HG02678 (cell line): ENCODE measurements around the gene IFIT1B.
"Not testable (repeated sequence)": the region's sequence is repeated elsewhere in the genome, so short reads cannot be mapped to it uniquely, and the experiment has no call there.

Source experiments
- ATAC-seq: cut with Tn5 transposase; IDR thresholded peaks from one replicate; pipeline ENCODE4 v1.9.1; 2021; ENCODE audit warnings: mild to moderate bottlenecking, moderate library complexity; ENCODE audit not compliant: unreplicated experiment

Gene IFIT1B

DNA sequence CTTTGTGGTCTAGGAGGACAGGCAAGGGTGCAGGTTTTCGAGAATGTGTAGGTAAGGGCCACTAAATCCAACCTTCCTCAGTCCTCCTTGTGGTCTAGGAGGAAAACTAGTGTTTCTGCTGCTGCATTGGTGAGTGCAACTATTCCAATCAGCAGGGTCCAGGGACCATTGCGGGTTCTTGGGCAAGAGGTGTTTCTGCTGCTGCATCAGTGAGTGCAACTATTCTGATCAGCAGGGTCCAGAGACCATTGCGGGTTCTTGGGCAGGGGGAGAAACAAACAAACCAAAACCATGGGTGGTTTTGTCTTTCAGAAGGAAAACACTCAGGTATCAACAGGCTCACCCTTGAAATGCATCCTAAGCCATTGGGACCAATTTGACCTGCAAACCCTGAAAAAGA lies 29.9 kb downstream of the IFIT1B start:
- ATAC-seq = not testable (repeated sequence)

DNA sequence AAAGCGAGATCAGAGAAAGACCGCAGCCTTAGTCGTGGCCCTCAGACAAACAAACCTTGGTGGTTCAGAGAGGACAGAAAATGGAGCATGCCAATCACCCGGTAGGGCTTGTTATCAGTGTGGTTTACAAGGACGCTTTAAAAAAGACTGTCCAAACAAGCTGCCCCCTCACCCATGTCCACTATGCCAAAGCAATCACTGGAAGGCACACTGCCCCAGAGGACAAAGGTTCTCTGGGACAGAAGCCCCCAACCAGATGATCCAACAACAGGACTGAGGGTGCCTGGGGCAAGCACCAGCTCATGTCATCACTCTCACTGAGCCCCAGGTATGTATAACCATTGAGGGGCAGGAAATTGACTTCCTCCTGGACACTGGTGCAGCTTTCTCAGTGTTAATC lies 31.4 kb downstream of the IFIT1B start:
- not testable (repeated sequence) for ATAC-seq

DNA sequence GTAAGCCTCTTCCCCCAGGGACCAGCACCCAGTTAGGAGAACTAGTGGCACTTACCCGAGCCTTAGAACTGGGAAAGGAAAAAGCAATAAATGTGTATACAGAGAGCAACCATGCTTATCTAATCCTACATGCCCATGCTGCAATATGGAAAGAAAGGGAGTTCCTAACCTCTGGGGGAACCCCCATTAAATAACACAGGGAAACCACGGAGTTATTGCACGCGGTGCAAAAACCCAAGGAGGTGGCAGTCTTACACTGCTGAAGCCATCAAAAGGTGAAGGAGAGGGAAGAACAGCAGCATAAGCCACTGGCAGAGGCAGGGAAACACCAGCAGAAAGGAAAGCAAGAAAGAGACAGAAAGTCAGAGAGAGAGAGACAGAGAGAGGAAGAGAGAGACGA lies 32.7 kb downstream of the IFIT1B start:
- not testable (repeated sequence) for ATAC-seq

DNA sequence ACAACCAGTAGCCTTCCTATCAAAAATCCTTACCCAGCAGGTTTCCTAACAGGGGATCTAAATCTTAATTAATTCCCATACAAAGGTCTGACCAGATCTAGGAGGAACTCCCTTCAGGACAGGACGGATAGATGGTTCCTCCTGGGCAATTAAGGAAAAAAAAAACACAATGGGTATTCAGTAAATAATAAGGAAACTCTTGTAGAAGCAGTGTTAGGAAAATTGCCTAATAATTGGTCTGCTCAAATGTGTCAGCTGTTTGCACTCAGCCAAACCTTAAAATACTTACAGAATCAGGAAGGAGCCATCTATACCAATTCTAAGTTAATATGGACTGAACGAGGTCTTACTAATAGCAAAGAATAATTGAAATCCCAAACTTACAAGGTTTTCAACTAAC lies 33.3 kb downstream of the IFIT1B start:
- not testable (repeated sequence) for ATAC-seq

DNA sequence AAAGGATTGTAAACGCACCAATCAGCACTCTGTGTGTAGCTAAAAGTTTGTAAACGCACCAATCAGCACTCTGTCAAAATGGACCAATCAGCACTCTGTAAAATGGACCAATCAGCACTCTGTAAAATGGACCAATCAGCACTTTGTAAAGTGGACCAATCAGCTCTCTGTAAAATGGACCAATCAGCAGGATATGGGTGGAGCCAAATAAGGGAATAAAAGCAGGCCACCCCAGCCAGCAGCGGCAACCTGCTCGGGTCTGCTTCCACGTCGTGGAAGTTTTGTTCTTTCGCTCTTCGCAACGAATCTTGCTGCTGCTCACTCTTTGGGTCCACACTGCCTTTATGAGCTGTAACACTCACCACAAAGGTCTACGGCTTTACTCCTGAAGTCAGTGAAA lies 34.4 kb downstream of the IFIT1B start:
- ATAC-seq = not testable (repeated sequence)

DNA sequence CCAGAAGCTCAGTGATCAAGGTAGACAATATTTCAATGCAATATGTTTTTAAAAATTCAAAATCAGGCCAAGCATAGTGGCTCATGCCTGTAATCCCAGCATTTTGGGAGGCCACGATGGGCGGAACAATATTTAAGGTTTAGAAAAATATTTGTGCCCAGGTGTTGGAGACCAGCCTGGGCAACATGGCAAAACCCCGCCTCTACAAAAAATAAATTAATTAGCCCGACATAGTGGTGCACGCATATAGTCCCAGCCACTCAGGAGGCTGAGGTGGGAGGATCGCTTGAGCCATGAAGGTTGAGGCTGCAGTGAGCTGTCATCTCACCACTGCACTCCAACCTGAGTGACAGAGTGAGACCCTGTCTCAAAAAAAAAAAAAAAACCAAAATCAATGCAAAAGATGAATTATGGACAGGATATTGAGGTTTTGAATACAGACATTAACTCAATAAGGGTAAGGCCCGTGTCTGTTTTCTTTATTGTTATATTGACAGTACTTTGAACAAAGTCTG lies 35.6 kb downstream of the IFIT1B start:
- ATAC-seq = no peak

DNA sequence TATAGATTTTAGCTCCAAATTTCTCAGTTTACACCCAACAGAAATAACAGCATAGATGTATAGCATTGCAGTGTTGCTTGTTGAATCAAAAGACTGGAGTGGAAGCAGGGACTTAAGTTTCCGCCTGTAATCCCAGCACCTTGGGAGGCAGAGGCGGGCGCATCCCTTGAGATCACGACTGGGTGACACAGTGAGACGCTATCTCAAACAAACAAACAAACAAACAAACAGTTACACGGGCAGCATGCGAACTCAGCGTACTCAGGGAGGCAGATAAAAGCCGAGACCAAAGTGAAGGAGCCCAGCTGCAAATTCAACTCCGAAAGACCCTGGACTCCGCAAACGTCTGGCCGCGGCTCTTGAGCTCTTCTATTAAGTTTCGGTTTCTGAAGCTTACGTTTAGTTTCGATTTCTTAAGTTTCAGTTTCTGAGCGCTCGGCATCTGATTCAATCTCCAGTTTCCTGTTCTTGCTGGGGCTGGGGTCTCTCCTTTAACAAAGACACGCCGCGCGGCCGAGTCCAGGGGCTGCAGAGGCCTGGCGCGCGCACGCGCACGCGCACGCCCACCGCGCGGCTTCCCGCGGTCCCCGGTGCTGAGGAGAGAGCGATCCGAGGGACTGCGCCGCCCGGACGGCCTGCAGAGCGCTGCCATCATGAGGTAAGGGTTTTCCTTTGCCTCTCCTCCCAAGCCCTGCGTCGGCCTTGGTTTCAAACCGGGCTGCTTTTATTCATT lies 36.5 kb downstream of the IFIT1B start, which contains the start of gene IFIT5:
Gene IFIT5, plus strand, starts transcription at position 423 of the 733 bp plus-strand sequence. Its CDS starts 231 bp downstream, at position 654.
- peak; percentile 82 for ATAC-seq

DNA sequence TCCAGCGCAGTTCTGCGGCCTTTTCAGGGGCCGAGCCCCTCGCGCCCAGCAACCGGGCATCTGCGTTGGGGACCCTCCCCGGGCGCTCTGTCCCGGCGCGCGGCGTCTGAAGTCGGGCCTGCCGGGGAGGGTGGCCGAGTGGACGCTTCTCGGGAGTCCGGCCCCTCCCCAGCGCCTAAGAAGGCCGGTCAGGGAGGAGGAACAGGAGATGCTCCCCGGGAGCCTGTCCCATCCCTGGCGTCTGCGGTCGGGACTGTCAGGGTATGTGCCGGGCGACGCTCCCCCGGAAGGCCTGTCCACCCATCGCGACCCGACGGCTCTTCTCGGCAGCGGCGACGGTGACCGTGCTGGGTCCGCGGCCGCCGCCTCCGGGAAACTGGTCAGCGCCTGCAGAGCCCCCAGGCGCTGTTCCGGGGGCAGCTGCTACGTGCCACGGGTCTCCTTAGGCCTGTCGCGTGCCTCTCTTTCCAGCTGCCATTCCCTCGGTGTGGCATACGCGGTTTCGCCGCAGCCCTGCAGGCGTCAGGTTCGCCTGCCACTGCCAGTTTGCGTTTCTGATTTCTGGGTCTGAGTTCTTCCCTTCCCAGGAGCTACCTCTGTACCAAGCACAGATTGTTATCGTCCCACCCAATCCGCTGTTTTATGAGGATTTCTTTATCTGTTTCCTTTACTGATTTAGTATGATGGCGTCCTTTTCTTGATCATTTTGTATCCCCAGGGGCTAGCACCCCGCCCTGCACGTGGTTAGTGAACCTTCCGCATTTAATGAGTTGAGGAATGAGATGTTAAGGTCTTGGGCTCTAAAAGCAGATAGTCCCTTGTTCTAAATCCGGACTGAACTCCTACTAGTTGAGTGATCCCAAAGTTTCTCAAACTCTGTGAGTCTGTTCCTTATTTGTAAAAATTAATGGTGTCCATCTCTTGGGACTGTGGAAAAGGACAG lies 37.3 kb downstream of the IFIT1B start:
- ATAC-seq = peak; percentile 31

DNA sequence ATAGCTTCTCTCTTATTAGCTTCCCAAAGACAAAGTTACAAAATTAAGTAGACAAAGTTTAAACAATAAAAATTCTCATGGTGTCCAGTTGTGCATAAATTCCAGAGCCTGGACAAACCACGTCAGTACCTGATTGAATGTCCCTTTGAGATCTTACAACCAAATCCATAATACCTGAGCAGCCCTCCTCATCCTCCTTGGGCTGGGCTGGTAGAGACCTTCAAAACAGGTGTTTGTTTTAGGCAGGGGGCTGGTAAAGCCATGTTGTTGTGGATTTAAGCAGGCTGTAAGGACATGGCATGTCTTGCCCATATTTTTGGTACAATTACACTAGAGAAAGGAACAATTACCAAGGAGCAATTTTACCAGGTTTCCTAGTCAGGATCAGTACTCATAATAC lies 38.6 kb downstream of the IFIT1B start:
- no peak for ATAC-seq

DNA sequence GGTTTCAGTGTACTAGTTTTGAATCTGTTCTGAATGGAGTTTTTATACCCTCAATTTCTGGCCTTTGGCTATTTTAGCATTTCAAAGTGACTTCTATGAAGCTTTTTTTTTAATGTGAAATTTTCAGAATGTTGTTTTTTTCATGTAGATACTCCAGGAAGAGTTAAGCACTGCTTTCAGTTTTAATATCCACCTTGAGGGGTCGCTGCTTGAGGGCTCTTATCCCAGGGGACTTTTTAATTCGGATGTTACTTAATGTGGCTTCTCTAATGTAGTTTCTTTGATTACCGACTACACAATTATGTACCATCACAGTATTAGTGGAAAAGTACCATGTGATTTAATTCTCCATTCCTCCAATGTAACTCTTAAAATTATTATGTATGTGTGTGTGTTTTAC lies 41.7 kb downstream of the IFIT1B start:
- ATAC-seq = no peak

DNA sequence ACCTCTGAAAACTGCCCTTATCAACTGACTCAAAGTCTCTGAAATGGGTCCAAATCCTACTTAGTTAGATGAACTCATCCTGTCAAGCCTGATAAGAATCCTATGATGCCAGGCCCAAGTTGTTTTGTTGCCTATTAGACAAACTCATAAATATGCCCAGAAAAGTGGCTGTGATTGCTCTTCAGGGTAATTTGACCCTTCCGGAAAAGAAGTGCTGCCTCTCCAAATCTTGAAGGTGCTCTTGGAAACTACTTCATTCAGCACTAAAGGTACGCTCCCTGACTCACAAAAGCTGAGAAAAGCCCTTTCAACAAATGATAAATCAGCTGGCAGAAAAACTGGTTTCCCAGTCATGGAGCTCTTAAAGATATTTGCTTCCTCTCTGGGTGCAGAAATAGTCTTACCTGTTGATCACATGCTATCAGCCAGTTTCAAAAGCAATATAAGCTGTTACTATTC lies 43.2 kb downstream of the IFIT1B start:
- ATAC-seq = no peak

DNA sequence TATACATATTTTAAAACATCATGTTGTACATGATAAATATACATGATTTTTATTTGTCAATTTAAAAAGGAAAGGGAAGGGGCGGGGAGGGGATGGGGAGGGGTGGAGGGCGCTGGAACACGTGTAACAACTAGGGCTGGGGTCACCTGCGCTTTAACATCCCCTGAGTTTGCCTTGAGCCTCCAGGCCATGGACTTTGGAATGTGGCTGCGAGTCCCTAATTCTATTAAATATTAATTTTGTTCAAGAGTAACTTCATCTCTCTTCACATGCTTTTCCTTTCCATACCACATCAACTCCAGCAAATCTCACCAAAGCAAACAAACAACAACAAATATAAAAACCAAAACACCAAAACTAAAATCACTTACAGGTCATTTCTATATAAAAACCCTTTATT lies 47.1 kb downstream of the IFIT1B start:
- no peak for ATAC-seq

DNA sequence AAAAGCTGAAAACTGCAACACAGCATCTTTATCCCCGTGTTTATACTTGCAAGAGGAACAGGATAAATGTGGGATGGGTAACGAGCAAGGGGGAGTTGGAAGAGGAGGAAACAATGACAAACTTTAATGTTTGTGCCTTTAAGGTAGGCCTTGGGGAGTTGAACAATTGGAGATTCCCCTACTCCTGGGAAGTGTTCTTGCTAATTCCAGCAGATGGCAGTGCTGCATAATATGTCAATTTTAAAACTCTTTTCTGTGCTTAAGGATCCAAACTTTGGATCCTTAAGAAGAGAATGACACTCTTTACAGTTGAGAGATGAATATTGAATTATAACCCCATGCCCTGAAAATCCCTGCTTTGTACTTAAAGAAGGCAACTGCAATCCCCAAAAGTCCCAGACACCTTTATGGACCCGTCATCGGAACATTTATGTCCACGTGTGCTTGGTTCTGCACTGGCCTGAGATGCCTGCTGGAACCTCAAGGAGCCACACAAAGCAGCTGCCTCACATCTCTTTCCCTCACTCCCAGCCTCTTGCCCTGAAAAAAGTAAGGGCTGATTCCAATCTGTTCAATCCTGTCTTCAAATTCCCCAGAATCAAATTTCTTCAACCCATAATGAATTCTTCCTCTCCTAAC lies 48.5 kb downstream of the IFIT1B start:
- ATAC-seq = no peak

DNA sequence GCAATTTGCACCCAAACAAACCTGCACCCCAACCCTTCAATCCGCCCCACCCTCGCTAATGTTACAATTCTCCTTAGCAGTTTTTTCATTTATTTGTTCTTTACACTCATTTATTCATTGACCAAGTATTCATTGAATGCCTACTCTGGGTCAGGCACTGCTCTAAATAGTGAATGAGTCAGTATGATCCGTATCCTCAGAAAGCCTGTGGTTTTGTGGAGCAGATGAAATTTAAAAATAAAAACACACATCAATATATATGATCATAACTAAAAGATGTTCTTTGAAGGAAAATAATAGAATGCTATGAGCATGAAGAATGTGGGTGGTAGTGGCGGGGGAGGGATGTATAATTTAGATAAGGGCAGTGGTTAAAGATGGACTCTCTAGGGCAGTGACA lies 49.8 kb downstream of the IFIT1B start:
- no peak for ATAC-seq

DNA sequence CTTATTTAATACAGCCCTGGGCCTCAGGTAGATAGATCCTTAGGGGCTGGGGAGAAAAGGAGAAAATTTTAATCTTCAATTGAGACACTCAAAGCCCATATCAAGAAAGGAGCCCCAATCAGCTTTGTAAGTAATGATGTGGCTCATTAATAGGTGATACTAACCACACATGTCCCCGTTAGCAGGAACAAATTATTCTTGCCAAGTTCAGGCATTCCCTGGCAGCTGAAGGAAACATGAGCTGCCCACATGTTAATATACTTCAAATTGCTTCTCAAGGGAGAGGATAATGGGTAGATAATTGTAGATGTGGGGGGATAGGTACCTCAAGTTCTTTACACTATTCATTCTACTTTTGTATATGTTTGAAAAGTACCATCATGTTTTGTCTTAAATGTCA lies 51.0 kb downstream of the IFIT1B start:
- no peak for ATAC-seq

DNA sequence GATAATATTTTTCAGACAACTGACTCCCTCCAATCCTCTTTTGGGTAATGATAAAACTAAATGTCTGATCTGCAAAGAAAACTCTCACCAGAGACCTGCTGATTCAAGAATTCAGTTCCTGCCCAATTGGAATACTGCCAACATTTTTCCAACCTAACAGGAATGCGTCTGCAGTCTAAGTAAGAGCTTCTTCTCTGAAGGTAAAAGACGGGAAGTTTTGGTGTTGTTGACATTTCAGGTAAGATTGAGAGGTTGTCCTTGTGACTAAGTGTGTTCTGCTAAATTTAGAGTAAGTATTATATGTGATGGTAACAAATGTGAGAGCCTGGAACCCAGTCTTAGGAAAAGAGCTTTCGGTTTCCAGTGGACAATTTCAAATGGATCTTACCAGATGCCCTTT lies 54.1 kb downstream of the IFIT1B start:
- ATAC-seq = no peak
